HG02678 (cell line): Measurements from ENCODE around the gene VSTM4.

Source experiments
- ATAC-seq: cut with Tn5 transposase; IDR thresholded peaks from one replicate; pipeline ENCODE4 v1.9.1; 2021; ENCODE audit warnings: mild to moderate bottlenecking, moderate library complexity; ENCODE audit not compliant: unreplicated experiment

VSTM4 gene

DNA sequence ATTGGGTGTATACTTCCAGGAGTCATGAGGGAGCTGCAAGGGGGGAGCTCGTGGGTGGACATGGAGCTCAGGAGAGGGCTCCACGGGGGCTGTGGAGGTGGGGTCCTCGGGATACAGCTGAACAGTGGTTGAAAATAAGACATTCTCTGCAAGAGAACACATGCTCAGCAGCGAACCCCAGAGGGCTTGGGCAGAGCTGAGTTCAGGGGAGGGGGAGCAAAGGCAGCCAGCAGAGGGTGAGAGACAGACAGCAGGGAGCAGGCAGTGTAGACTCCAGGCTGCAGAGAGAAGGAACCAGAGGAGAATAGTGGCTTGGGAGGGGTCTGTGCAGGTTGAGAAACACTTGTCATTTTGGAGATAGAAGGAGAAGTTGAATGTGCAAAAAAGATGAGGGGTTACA lies 102.7 kb downstream of the VSTM4 start:
- ATAC-seq: no peak

DNA sequence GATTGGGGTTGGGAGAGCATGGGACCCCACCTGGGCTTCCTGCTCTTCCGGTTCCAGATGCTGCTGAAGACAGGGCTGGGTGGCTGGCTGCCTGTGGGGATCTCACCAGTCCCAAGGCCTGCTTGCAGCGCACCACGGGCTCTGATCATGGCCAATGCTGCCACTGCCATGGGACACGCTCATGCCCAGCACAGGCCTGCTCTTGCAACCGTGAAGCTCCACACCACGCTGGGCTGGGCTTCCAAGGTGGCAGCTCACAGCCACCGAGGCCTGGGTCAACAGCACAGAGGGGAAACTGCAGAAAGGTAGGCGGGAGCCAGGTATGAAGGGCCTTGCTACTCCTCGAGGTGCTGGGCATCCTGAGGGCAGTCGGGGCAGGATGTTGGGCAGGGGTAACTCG lies 103.6 kb downstream of the VSTM4 start:
- ATAC-seq: no peak

DNA sequence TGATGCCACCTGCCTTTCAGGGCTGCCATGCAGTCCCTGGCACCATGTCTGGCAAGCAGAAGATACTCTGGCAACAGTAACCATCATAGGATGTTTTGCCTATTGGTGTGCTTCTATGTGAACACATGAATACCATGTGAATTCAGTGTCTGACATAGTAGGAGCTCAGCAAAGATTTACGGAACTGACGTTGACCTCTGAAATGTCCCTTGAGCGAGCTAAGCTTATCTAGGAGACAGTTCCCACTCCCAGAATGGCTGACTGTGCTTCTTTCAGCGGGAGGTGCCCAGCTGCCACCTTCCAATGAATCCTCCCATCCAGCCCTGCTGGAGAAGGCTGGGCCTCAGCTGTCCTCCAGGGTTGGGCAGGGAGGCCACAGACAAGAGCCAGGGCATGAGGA lies 104.5 kb downstream of the VSTM4 start:
- no peak for ATAC-seq

DNA sequence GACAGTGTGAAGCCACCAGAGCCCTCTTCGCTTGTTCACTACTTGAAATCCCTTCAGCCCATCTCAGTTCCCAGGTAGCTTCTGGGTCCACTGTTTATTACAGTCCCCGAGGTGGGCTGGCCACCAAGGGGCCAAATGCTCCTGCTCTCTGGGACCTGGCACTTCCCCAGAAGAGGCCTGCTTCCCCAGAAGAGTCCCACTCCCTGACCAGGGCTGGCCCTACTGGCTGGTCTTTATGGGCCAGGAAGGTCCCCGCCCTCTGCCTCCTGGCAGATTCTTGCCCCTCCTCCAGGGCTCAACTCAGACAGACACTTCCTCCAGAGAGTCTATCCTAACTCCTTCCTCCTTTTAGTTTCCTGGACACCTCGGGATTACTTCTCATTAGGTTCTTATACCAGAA lies 105.0 kb downstream of the VSTM4 start:
- ATAC-seq: no peak

DNA sequence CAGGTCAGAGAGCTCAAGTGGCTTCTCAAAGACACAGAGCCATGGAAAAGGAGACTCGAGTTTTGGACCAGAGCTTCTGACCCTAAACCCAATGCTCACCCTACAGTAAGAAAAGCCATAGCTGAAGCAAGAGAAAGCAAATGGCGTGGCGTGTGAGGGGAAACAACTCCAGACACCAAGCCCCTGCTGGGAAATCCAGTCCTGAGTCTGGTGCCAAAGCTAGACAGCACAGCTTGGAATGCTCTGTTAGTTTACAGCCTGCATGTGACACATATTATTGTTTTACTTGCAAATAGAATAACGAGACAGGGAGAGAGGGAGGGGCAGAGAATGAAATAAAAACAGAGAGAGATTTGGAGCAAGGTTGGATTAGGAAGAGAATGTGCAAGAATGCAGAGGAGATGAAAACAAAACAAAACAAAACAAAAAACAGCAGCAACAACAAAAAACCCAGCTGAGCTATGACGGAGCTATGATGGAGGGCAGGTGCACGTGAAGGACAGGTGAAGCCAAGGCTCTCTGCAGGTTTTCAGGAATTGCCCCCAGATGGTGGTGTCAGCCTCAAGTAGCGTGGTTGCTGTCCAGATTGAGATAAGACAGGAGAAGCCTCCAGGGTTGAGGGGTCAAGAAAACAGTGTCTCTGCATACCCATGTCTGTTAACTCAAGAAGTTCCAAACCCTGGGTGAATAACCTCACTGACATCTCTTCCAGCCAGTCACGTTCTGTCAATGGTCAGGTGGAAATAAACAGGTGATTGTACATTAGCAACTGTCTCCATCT lies 105.9 kb downstream of the VSTM4 start:
- no peak for ATAC-seq

DNA sequence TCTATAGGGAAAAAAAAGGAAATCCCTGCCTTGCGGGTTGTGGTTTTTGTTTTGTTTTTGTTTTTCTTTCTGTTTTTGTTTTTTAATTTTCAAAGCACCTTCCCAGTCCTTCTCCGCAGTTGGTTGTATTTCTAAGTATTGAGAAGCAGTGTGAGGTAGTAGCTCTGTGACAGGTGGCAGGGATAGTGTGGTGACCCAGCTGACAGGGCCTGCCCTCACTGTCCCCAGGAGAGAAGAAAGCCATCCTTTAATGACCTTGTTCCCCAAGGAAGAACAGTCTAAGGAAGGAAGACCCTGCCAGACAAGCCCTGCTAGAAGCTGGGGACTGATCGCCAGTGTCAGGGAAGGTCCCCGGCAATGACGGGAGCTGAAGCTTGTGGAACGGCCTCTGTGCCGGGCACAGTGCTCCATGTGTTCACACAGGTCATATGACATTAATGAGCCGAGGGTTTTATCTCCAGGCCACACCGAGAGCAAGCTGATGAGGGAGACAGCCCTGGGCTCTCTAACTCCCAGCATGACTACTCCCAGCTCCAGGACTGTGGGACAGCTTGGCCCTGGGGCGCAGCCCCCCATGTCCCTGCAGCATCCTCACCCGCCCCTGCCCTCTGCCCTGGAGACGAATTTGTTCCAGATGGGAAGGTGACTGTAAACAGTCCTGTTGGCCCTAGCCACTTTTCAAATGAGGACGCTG lies 106.7 kb downstream of the VSTM4 start:
- no peak for ATAC-seq

DNA sequence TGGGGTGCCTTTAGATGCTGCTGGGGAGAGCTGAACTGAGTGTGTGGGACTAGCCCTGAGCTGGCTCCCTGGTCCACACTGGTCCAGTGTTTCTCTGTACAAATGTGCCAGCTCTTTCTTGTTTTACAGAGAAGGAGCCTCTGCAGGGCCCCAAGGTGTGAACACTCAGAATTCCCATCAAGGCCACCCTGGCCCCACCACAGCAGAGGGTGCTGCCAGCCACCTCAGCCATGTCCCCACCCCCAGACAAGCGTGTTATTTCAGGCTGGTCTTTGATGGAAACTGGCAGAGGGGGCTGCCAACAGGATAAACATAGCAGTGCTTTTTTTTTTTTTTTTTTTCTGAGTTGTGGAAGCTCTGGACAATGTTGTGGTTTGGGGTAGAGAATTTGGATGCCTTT lies 107.2 kb downstream of the VSTM4 start:
- ATAC-seq: no peak

DNA sequence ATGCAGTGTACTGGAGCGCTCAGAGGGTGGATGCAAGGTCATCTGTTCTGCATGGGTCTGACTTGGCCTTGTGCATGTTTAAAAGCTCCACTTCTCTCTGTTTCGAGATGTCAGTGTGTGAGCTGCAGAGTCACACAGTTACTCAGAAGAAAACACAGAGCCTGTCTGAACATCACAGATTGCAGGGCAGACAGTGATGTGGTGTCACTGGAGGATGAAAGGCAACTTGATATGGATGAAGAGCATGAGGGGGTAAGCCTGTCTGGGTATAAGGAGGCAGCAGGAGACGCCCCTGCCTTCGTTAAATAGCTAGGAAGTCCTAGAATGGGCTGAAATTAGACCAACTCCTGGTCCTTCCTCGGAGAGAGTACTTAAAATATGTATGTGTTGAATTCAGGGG lies 108.2 kb downstream of the VSTM4 start:
- ATAC-seq: no peak

DNA sequence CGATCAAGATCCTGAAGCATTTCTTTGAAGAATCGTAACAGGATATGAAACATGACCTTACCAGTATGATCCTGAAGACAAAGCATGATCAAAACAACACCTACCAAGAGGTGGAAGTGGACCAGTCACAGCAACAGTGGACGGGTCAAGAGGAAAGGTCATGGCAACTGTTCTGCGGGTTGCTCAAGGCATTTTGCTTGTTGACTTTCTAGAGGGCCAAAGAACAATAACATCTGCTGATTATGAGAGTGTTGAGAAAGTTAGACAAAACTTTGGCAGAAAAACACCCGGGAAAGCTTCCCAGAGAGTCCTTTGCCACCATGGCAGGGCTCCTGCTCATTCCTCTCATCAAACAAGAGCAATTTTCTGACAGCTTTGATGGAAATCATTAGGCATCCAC lies 110.1 kb downstream of the VSTM4 start:
- no peak for ATAC-seq

DNA sequence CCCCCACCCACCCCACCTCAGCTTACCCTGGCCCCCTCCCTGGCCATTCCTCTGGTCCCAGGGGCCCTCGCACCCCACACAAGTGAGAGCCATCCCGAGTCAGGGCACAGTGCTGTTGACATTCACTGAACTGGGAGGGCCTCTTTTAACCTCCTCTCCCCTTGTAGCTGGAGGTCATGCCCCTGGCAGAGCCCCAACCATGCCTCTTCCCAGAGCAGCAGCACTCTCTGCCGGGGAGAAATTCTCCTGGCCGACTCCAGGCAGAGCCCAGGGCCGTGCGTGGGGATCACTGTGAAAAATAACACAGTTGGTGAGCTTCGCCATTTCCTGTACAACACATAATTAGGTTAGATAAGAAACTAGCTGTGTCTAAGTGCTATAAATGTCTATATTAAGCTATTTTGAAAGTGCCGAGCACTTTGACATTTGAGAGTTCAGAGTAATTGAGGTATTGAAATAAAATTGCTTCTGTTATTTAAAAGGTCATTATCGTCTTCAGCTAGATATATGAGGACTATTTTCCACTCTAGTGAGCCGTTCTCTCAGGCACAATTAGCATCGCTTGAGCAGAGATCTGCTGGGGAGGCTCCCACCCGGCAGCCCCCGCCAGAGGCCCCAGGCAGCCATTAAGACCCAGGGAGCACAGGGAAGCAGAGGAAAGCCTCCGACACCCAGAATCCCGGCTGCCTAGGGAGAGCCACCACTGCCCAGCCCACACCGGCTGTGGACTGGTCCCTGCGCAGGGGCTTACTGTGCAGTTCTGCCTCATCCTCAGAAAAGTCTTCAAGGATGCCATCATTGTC lies 113.3 kb downstream of the VSTM4 start:
- ATAC-seq: no peak

DNA sequence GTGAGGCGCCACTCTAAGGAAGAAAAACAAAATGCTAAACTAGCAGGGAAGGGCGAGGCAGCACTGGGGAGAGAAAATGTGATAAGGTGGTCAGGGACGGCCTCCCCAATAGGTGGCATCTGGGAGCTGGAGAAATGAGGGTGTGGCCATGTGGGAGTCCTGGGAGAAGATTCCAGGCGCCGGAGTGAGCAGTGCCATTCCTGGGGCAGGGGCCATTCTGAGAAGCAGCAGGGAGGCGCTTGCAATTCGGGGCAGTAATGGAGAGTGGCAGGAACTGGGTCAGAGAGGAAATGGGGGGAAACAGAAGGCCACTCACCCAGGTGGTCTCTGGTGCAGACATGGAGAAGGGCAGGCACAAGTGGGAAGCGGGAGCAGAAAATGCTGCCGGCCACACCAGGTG lies 113.9 kb downstream of the VSTM4 start:
- no peak for ATAC-seq

DNA sequence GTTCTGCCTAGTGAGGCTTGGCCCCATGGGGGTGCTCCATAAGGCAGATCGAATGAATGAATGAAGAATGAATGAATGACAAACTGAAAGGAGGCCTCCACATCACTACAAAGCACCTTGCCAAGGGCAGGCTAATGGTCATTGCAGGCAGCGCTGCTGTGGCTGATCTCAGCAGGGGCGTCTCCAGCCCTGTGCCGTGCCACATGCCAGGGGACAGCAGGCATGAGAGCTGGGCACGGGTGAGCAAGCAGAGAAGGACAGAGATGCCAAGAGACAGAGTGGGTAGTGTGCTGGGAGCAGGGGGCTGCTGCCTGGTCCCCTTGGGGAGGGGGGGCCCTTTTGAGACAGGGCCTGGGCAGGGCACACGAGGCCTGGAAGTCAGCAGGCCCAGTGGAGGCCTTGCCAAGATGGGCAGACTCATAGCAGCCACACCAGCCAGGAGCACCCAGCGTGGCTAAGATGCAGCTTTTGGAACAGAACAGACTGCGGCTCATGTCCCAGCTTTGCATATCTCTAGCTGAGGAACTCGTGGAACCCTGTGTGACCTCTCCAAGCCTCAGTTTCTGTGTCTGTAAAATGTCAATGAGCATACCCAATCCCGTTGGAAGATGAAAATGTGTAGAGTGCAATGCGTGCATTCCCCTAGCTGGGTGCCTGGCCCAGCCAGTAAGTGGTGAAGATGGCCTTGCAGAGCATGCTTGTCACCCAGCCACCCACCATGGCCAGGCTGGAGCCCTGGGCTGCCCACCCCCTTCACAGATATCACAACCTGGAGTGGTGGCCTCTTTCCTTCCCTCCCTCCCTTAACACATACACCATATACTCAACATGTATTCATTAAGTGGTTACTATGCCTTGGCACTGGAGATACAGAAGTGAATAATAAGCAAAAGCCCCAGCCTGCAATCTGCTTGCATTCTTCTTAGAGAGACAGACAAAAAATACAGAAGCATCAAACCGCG lies 114.6 kb downstream of the VSTM4 start:
- no peak for ATAC-seq

DNA sequence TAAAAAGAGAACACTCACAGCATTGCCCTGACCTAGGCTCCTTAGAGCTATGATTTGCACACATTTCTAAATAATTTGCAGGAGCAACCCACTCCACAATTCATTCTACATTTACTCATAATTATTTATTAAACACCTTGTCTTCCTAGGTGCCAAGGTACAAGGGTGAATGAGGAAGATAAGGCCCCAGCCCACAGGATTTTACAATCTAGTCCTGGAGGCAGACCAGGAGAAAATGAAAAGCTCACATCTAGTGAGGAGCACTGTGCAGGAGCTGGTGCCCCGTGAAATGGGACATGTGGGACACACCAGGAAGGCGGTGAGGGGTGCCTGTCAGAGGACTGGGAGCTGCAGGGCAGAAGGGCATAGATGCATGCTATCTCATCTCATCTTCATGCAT lies 116.0 kb downstream of the VSTM4 start:
- ATAC-seq: no peak

DNA sequence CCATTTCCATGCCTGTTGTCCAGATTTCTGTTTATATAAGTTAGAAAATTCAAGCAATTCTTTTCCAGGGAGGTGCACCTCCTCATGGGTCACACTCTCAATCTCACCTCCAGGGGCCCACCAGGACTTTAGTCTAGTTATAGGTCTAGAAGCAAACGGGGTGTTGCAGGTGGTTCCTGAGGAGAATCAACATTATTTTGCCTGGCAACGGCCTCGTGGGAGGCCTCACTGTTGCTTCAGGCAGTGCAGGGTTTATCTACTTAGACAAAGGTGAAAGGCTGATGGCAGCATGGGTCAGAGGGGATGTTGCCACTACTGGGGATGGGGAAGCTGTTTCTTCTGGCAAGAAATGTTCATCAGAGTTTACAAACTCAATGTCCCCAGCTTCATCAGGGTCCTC lies 119.0 kb downstream of the VSTM4 start:
- no peak for ATAC-seq

DNA sequence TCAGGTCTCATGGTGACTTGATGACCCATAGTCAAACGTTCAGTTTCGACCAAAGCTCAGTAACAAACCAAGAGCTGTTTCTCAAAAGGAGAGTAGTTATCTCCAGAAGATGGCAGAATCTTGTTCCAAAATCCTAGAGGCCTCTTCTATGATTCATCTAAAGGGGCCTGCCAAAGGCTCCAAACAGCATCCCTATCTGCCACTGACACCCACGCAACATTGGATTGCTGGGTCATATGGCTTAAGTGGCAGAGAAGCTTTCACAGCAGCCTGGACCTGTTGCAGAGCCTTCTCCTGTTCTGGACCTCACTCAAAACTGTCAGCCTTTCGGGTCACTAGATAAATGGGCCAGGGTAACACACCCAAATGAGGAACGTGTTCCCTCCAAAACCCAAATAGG lies 121.7 kb downstream of the VSTM4 start:
- ATAC-seq: no peak

DNA sequence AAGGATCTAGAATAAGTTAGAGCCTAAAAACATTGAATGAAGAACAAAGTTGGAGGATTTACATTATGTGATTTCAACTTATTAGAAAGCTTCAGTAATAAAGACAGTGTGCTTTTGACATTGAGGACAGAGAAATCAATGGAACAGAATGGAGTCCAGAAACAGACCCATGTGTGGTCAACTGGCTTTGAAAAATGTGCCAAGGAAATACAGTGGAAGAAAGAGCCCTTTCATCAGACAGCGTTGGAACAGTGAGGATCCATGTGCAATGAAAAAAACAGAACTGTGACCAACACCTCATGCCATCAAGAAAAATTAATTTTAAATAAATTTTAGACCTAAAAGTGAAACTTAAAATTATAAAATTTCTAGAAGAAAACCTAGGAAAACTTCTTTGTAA lies 125.1 kb downstream of the VSTM4 start:
- ATAC-seq: no peak

DNA sequence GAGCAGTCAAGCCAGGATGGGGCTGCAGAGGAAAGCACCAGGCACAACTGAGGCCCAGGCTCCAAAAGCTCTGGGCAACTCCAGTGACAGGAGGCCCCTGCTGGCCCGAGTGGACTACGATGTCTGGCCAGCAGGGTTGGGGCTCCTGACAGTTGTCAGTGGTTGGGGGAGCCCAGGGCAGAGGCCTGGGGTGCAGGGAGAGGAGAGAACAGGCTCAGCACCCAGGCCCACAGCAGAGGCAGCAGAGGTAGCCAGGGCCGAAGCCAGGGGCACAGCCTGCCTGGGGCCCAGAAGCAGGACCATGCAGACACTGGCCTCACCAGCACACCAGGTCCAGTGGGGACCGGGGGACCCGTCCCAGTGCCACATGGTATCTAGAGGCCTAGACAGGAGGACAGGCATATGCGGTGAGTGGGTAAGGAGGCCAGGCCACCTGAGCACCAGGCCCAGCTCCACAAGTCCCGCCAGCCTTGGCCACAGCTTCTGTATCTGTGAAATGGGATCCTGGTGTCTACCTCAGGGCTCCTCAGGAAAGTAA lies 129.6 kb downstream of the VSTM4 start:
- no peak for ATAC-seq

DNA sequence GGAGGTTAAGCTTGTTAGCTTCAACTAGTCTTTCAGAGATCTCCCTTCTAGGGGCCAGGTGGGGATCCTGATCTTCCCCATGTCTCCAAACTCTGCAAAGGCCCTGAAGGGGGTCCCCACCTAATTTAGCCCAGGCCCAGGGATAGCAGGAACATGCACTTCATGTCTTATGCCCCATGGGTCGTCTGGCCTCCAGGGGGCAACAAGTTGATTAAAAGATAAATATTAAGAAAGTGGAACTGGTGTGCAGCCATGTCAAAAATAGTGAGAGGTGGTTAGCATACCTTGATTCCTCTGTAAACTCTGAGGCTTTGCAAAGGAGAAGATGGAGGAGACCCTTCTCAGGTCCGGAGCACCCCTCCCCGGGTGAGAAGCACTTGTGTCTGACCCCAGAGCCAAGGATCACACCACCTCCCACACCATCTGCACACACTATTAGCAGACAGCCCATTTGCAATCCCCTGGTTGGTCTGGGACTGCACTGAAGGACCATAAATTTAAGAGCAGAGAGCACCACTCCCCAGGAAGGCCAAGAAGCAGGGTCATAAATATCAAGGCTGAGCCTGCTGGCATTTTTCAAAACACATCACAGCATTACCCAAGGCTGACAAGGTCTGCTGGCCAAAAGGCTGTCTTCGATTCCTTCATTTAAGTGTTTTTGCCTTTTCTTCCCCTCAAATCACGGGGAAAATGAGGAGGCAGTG lies 131.5 kb downstream of the VSTM4 start:
- ATAC-seq: no peak

DNA sequence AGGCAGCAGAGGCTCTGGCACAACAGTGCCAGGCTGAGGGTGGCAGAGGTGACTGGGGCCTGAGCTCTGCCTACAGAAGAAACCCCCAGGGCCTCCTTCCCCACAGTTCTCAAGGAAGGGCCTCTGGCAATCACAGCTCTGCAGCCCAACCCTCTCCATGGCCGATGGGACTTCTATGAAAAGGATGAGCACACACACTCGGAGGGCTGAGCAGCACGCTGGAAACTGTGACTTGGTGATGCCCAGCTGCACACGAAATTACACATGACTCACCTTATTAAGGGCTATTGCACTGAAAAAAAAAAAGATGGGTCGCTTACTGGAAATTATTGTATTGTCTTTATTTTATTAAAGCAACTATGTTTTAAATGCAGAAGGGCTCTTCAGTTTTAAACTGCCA lies 132.7 kb downstream of the VSTM4 start:
- ATAC-seq: no peak
